Sigmoid colon (tissue), 7 donors: ENCODE measurements around the gene CDC20. TPM values are rescaled to one million over a fixed set of nuclear protein-coding genes. Genes with fewer than 3 reads are reported as not detected.

Experiments used
- DNase-seq: peaks from one replicate; pipeline ENCODE4 v3.0.0-alpha.2; 2019
- H3K27ac ChIP-seq, 4 donors: fragments of 200-600 bp; sonication (generic); one replicate each; pipeline ENCODE4 v1.5.1; 2016 to 2019; ENCODE audit warnings: mild to moderate bottlenecking in 1 of 4
- H3K27me3 ChIP-seq, 3 donors: fragments of 200-600 bp; sonication (generic); one replicate each; pipeline ENCODE4 v1.5.1; 2019; ENCODE audit warnings: mild to moderate bottlenecking in 1 of 3
- H3K36me3 ChIP-seq, 4 donors: fragments of 200-600 bp; sonication (generic); one replicate each; pipeline ENCODE4 v1.5.1; 2016 to 2019
- H3K4me1 ChIP-seq, 4 donors: fragments of 200-600 bp; sonication (generic); one replicate each; pipeline ENCODE4 v1.5.1; 2017 to 2019
- H3K4me3 ChIP-seq, 4 donors: fragments of 200-600 bp; sonication (generic); one replicate each; pipeline ENCODE4 v1.5.1; 2017 to 2019; ENCODE audit warnings: mild to moderate bottlenecking in 2 of 4, moderate library complexity in 1 of 4
- H3K9me3 ChIP-seq, 4 donors: fragments of 200-600 bp in 3 of 4; sonication (generic) in 3 of 4; one replicate each; pipeline versions ENCODE4 v1.5.1 to v1.6.1; 2013 to 2019
- EP300 ChIP-seq, 4 donors: sonication (generic); formaldehyde crosslinking; IDR thresholded peaks; one replicate each; pipeline ENCODE4 v1.6.1; 2017; ENCODE audit warnings: antibody characterized with exemption in 4 of 4
- POLR2A ChIP-seq, 2 donors: fragments of 450-650 bp; IDR thresholded peaks; one replicate each; pipeline ENCODE4 v1.6.1; 2016; ENCODE audit warnings: antibody characterized with exemption in 2 of 2, mild to moderate bottlenecking in 2 of 2, moderate library complexity in 2 of 2
- POLR2AphosphoS5 ChIP-seq, 4 donors: sonication (generic); formaldehyde crosslinking; IDR thresholded peaks; one replicate each; pipeline ENCODE4 v1.6.1; 2017; ENCODE audit warnings: antibody characterized with exemption in 4 of 4
- WGBS, 2 donors: extraction: QIAGEN DNeasy Blood & Tissue Kit; methylation state at CpG; one replicate each; pipeline ENCODE4 v1.1.7; 2013; 5-methylcytosine and 5-hydroxymethylcytosine counted together
- intact Hi-C: fragments of 100-400 bp; cut with DNase I; formaldehyde crosslinking; loops from one replicate; pipeline ENCODE4 v1.15.1; 2023
- polyA plus RNA-seq, 3 donors: library from polyadenylated mRNA; stranded (reverse); fragments of 200-250 nt; gene quantifications; one replicate each; pipeline ENCODE4 v1.2.3, GENCODE V29; 2013
- total RNA-seq, 4 donors: library from RNA; depleted of rRNA; stranded (reverse); fragments of >200 nt; gene quantifications; one replicate each; pipeline ENCODE4 v1.1.0, GENCODE V29; 2016
- TF ChIP-seq, protein P1 (sequence below), 4 experiments: fragments of 450-650 bp in 3 of 4; fragments of 200-600 bp in 1 of 4; IDR thresholded peaks; one replicate each; pipeline ENCODE4 v1.5.1; 2016 to 2019; ENCODE audit warnings: antibody characterized with exemption in 4 of 4, mild to moderate bottlenecking in 3 of 4, moderate library complexity in 2 of 4
- donor health status: healthy with polysubstance abuse.
- donor health status: Bipolar disorder and iron deficiency.
- donor health status: healthy.

Gene CDC20
- total and polyA plus RNA-seq, 7 donors, result 0.66 to 65.7 (median 3.4) TPM

DNA sequence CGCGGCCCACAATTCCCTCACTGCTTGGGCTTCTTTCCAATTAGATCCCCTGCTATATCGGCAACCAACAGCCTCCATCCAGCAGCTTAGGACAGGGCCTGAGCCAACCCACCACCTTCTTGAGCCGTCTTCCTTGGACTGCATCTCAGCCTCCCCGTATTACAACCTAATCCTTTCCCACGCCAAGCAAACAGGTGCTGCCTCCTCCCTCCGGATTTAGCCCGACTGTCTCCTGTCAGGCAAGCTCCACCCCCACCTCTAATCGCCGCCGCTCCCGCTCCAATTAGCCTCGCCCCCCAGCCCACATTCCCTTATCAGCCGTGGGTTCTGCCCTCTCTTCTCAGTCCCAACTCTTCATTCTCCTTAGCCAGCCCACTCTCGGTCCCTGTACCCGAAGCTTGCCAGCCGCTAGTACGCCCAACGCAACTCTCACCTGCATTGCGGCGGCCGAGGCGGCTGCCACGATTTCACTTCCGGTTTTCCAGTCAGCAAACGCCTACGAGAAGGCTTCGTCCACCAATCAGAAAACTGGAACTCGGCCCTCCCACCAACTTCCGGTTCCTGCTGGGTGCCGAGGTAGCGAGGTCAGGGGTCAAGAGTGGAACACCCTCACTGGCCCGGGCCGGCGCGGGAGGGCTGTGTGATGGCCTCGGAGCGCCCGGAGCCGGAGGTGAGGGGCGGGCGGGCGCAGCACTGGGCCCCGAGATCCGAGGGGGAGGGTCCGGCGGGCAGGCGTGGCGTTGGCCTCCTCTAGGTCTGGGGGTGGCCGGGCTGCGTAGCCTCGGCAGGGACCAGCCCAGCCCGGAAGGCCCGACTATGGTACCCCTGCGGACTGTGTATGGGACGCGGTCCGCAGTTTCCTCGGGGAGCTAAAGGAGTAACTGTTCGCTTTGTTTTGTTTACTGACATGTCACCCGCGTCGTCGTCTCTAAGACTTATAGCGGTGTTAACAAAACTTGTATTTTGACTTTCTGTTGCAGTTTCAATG, 30.8 kb downstream of the CDC20 start, which contains the start of the genes MED8 and SZT2:
TSS of gene MED8 (minus strand) at position 475 of the 988 bp plus-strand sequence. CDS start at position 439, 36 bp downstream.
TSS of gene SZT2 (plus strand) at position 574 of the 988 bp plus-strand sequence. CDS start at position 644, 70 bp downstream.
- H3K36me3 ChIP-seq, result peaks cover 19 to 28% (median 26%) of the 10 kb centered on the region in 4 donors
- H3K4me3 ChIP-seq, result peak within 1 kb of the TSS; percentile 73 to 91 (median 83)
- H3K27me3 ChIP-seq, result no peaks in the 10 kb centered on the region
- H3K9me3 ChIP-seq, result no peaks in the 10 kb centered on the region
- peak; percentile 50 to 83 for TF ChIP-seq POLR2A (IDR thresholded peaks at IDR 0.05)
- TF ChIP-seq, protein P1, sequence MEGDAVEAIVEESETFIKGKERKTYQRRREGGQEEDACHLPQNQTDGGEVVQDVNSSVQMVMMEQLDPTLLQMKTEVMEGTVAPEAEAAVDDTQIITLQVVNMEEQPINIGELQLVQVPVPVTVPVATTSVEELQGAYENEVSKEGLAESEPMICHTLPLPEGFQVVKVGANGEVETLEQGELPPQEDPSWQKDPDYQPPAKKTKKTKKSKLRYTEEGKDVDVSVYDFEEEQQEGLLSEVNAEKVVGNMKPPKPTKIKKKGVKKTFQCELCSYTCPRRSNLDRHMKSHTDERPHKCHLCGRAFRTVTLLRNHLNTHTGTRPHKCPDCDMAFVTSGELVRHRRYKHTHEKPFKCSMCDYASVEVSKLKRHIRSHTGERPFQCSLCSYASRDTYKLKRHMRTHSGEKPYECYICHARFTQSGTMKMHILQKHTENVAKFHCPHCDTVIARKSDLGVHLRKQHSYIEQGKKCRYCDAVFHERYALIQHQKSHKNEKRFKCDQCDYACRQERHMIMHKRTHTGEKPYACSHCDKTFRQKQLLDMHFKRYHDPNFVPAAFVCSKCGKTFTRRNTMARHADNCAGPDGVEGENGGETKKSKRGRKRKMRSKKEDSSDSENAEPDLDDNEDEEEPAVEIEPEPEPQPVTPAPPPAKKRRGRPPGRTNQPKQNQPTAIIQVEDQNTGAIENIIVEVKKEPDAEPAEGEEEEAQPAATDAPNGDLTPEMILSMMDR (IDR thresholded peaks at IDR 0.05), result no peak
- TF ChIP-seq EP300 (IDR thresholded peaks at IDR 0.05), result no peak
- peak; percentile 81 to 92 (median 90) for TF ChIP-seq POLR2AphosphoS5 (IDR thresholded peaks at IDR 0.05)
- H3K4me1 ChIP-seq, result peaks cover 0 to 32% (median 28%) of the 10 kb centered on the region in 4 donors
- intact Hi-C loops, result loop anchor here (2.0 kb wide), 1 partner anchor 23 kb away; no protein-coding TSS in a partner anchor
- peak; percentile 98 for DNase-seq
- H3K27ac ChIP-seq, result peak within 1 kb of the TSS; percentile 85 to 89 (median 86)
- WGBS, 2 donors, result 0 to 1% methylated on average over 65 of the region's 65 CpGs

DNA sequence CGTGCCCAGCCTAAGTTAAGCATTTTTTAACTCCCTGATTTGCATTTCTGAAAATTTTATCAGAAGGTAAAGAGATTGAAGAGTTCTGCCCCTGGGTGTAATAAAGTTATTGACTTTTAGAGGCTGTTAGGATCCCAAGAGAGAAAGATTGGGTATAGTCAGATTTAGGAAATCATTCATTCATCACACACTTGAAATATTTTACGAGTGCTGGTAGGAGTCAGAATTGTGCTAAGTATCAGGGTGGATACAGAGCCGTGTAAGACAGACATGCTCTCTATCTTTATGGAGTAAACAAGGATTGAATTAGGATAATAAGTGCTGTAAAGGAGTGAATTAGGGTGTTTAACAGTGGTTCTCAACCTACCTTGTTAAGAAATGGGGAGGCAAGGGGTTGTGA, 33.9 kb downstream of the CDC20 start:
- no peaks in the 10 kb centered on the region for H3K27me3 ChIP-seq
- H3K4me1 ChIP-seq, result peaks cover 0 to 30% (median 25%) of the 10 kb centered on the region in 4 donors
- H3K27ac ChIP-seq, result no peak overlapping the region
- H3K36me3 ChIP-seq, result peaks cover 0 to 15% (median 3%) of the 10 kb centered on the region in 4 donors
- WGBS, 2 donors, result 41 to 67% methylated on average over 3 of the region's 3 CpGs
- intact Hi-C loops, result no loop called here
- DNase-seq, result no peak
- no peak overlapping the region for H3K4me3 ChIP-seq
- TF ChIP-seq, protein P1 (IDR thresholded peaks at IDR 0.05), result no peak
- no peak for TF ChIP-seq POLR2A (IDR thresholded peaks at IDR 0.05)
- no peak for TF ChIP-seq EP300 (IDR thresholded peaks at IDR 0.05)
- TF ChIP-seq POLR2AphosphoS5 (IDR thresholded peaks at IDR 0.05), result no peak
- no peaks in the 10 kb centered on the region for H3K9me3 ChIP-seq

- Histone ChIP-seq H3K36me3 (peaks cover 0 to 17% (median 3%) of the 10 kb centered on the region in 4 donors), H3K27me3 (no peaks in the 10 kb centered on the region), H3K9me3 (no peaks in the 10 kb centered on the region), H3K4me1 (peaks cover 0 to 13% (median 7%) of the 10 kb centered on the region in 4 donors), H3K27ac (no peak overlapping the region), H3K4me3 (no peak overlapping the region)
- intact Hi-C loops, result no loop called here
- TF ChIP-seq POLR2AphosphoS5 (IDR thresholded peaks at IDR 0.05) (no peak), EP300 (IDR thresholded peaks at IDR 0.05) (no peak), POLR2A (IDR thresholded peaks at IDR 0.05) (no peak)
- TF ChIP-seq, protein P1 (IDR thresholded peaks at IDR 0.05), result no peak
- no peak for DNase-seq
- 61 to 87% methylated on average over 4 of the region's 4 CpGs for WGBS, 2 donors
These were observed 36.7 kb downstream of the CDC20 start for GRCh38 chr1:43395523-43395922.

- DNase-seq, result no peak
- H3K9me3 ChIP-seq, result no peaks in the 10 kb centered on the region
- TF ChIP-seq, protein P1 (IDR thresholded peaks at IDR 0.05), result no peak
- no peak for TF ChIP-seq POLR2AphosphoS5 (IDR thresholded peaks at IDR 0.05)
- no peak for TF ChIP-seq POLR2A (IDR thresholded peaks at IDR 0.05)
- no peak for TF ChIP-seq EP300 (IDR thresholded peaks at IDR 0.05)
- peaks cover 0 to 8% (median 2%) of the 10 kb centered on the region in 4 donors for H3K4me1 ChIP-seq
- peaks cover 0 to 17% (median 3%) of the 10 kb centered on the region in 4 donors for H3K36me3 ChIP-seq
- no peak overlapping the region for H3K4me3 ChIP-seq
- H3K27ac ChIP-seq, result no peak overlapping the region
- WGBS, 2 donors, result 16 to 52% methylated on average over 1 of the region's 1 CpG
- intact Hi-C loops, result no loop called here
- no peaks in the 10 kb centered on the region for H3K27me3 ChIP-seq
These were observed 37.3 kb downstream of the CDC20 start for GRCh38 chr1:43396059-43396458.
